Measurements from ENCODE around the gene QRSL1.

GRCh38 chr6:106702451-106703110 lies 73.2 kb downstream of the QRSL1 start:
- no peak for TF ChIP-seq EZH2 (IDR thresholded peaks at IDR 0.05; ENCODE audit: insufficient read depth, poor library complexity, severe bottlenecking)
- no peak for TF ChIP-seq EZH2phosphoT487 (IDR thresholded peaks at IDR 0.05; ENCODE audit: insufficient read depth, low read depth)

Data from GM23248 (cell line).